K562 (cell line): Measurements from ENCODE around the gene MTHFSD. TPM values are rescaled to one million over a fixed set of nuclear protein-coding genes. Genes with fewer than 3 reads are reported as not detected.

Experiments used
- ATAC-seq: fragments of 200-7000 bp; cut with Tn5 transposase; 3 replicates; pipeline ENCODE4 v1.9.1; 2020; ENCODE audit warnings: moderate library complexity
- BruUV-seq: library from RNA; stranded (reverse); fragments of 400-500 nt; replicated peaks from 2 replicates; lab custom pipeline; 2021; lab: Mats Ljungman, UMichigan
- CTCF ChIA-PET: fragments of 300-600 bp; formaldehyde crosslinking; extraction: SDS; loops from one replicate; lab custom pipeline; 2021; ENCODE audit warnings: low intra/inter-chr PET ratio; lab: Yijun Ruan, JAX
- POLR2A ChIA-PET: fragments of 300-600, 350-650 bp; sonication (Branson Sonifier 250); formaldehyde crosslinking; extraction: SDS; loops from one replicate; lab custom pipeline; 2021; ENCODE audit warnings: antibody characterized with exemption, inconsistent platforms; lab: Yijun Ruan, JAX
- DNase-seq, 4 experiments: peaks; one replicate each; pipeline versions ENCODE4 v3.0.0 to v3.0.0-alpha.2; 2011 to 2018; ENCODE audit warnings: low spot score in 3 of 4, mixed read lengths in 3 of 4; ENCODE audit errors: extremely low read depth in 1 of 4
- FAIRE-seq: peaks from 2 replicates; lab custom pipeline; 2011; peaks lifted over from hg19 to GRCh38; lab: Jason Lieb, UNC
- H2AFZ ChIP-seq: 2 replicates; pipeline ENCODE4 v1.6.0; 2011; ENCODE audit warnings: low read depth, low read length, control low read depth, inconsistent platforms
- H3K27ac ChIP-seq: fragments of 200-600 bp; 3 replicates; pipeline ENCODE4 v1.8.0; 2011; ENCODE audit warnings: low read depth, mild to moderate bottlenecking, control low read depth, inconsistent platforms, low read length, moderate library complexity, mixed read lengths; ENCODE audit errors: extremely low read depth
- H3K27me3 ChIP-seq, 2 experiments: fragments of 300-600 bp in 1 of 2; 2 replicates in 1 of 2; 3 replicates in 1 of 2; pipeline versions ENCODE4 v1.6.0 to v1.8.0; 2011; ENCODE audit warnings: inconsistent platforms in 2 of 2, low read length in 2 of 2, mild to moderate bottlenecking in 1 of 2, mixed read lengths in 1 of 2, moderate library complexity in 1 of 2; ENCODE audit not compliant: control insufficient read depth in 2 of 2, insufficient read depth in 2 of 2
- H3K36me3 ChIP-seq: fragments of 300-600 bp; 3 replicates; pipeline ENCODE4 v1.8.0; 2011; ENCODE audit warnings: mild to moderate bottlenecking, low read length, inconsistent platforms; ENCODE audit not compliant: control insufficient read depth, insufficient read depth
- H3K4me1 ChIP-seq, 2 experiments: fragments of 200-600 bp in 1 of 2; replicated peaks in 1 of 2; 2 replicates in 1 of 2; 3 replicates in 1 of 2; pipeline versions ENCODE4 v1.5.1 to v1.8.0; 2011; ENCODE audit warnings: inconsistent platforms in 2 of 2, low read length in 2 of 2, mild to moderate bottlenecking in 1 of 2, mixed read lengths in 1 of 2, moderate library complexity in 1 of 2; ENCODE audit not compliant: control insufficient read depth in 2 of 2, insufficient read depth in 2 of 2
- H3K4me2 ChIP-seq: 2 replicates; pipeline ENCODE4 v1.6.1; 2011; ENCODE audit warnings: low read length, control low read depth, inconsistent platforms, mixed read lengths; ENCODE audit not compliant: insufficient read depth
- H3K4me3 ChIP-seq: fragments of 200-600 bp; sonication (generic), shearing (Covaris generic); 2 replicates; pipeline ENCODE4 v1.5.1; 2016; ENCODE audit warnings: control low read depth, inconsistent platforms
- H3K79me2 ChIP-seq: fragments of 200-600 bp; 3 replicates; pipeline ENCODE4 v1.8.0; 2011; ENCODE audit warnings: low read length, inconsistent platforms; ENCODE audit not compliant: control insufficient read depth, insufficient read depth
- H3K9ac ChIP-seq, 2 experiments: 2 replicates each; pipeline versions ENCODE4 v1.6.0 to v1.6.1; 2011; ENCODE audit warnings: low read depth in 2 of 2, low read length in 2 of 2, control low read depth in 1 of 2, inconsistent platforms in 1 of 2, mild to moderate bottlenecking in 1 of 2, mixed read lengths in 1 of 2; ENCODE audit not compliant: insufficient read depth in 1 of 2
- H3K9me1 ChIP-seq: one replicate; pipeline ENCODE4 v1.6.0; 2011; ENCODE audit warnings: inconsistent platforms, mild to moderate bottlenecking, low read length, moderate library complexity; ENCODE audit not compliant: control insufficient read depth, insufficient read depth
- H3K9me3 ChIP-seq: replicated peaks from 2 replicates; pipeline ENCODE4 v1.5.1; 2011; ENCODE audit warnings: low read depth, low read length, inconsistent platforms; ENCODE audit not compliant: control insufficient read depth, insufficient read depth
- H4K20me1 ChIP-seq: replicated peaks from 2 replicates; pipeline ENCODE4 v1.6.1; 2011; ENCODE audit warnings: low read length, inconsistent platforms, mixed read lengths; ENCODE audit not compliant: control insufficient read depth, insufficient read depth
- CTBP1 ChIP-seq: fragments of 450-650 bp; IDR thresholded peaks from 2 replicates; pipeline ENCODE4 v1.6.1; 2016; ENCODE audit warnings: borderline replicate concordance
- MECOM ChIP-seq: fragments of 250-450 bp; sonication (Bioruptor Pico); IDR thresholded peaks from 2 replicates; pipeline ENCODE4 v1.8.0; 2022; ENCODE audit warnings: inconsistent platforms
- STAT5A ChIP-seq: IDR thresholded peaks from 2 replicates; pipeline ENCODE4 v1.6.1; 2012; ENCODE audit warnings: low read length, inconsistent platforms, borderline replicate concordance
- ZBED1 ChIP-seq: IDR thresholded peaks from 2 replicates; pipeline ENCODE4 v1.6.1; 2014
- ZFP36 ChIP-seq: fragments of 150-350 bp; IDR thresholded peaks from 2 replicates; pipeline ENCODE4 v1.6.1; 2018; ENCODE audit warnings: low read length, low read depth; ENCODE audit not compliant: partially characterized antibody
- ZNF212 ChIP-seq: fragments of 450-650 bp; formaldehyde crosslinking; IDR thresholded peaks from 2 replicates; pipeline ENCODE4 v1.4.0; 2020; ENCODE audit warnings: mild to moderate bottlenecking
- ZNF408 ChIP-seq: fragments of 250-450 bp; sonication (Bioruptor Pico); IDR thresholded peaks from 2 replicates; pipeline ENCODE4 v1.4.0; 2020; ENCODE audit warnings: low read depth, mild to moderate bottlenecking, moderate library complexity
- ZNF592 ChIP-seq: fragments of 450-650 bp; IDR thresholded peaks from 2 replicates; pipeline ENCODE4 v1.6.1; 2017; ENCODE audit warnings: antibody characterized with exemption, mild to moderate bottlenecking
- WGBS: fragments of 100-300 bp; shearing (Covaris generic); methylation state at CpG from one replicate; pipeline ENCODE4 v1.1.6; 2016; ENCODE audit warnings: low coverage, mixed read lengths; ENCODE audit not compliant: insufficient coverage; ENCODE audit errors: missing lambda C conversion rate; 5-methylcytosine and 5-hydroxymethylcytosine counted together
- in situ Hi-C: fragments of 300-500 bp; cut with MboI; formaldehyde crosslinking; loops from 4 replicates; pipeline ENCODE4 v1.15.0; 2018; ENCODE audit warnings: inconsistent platforms, mixed read lengths
- intact Hi-C: fragments of 100-400 bp; cut with micrococcal nuclease; formaldehyde crosslinking; loops from 2 replicates; pipeline ENCODE4 v1.14.2; 2022
- polyA plus RNA-seq, 8 experiments: library from polyadenylated mRNA; depleted of rRNA in 4 of 8; stranded (reverse) in 5 of 8; unstranded in 3 of 8; fragments of >200 nt; fragmentation: Nextera tagmentation in 2 of 8; fragmentation: Illumina TruSeq in 1 of 8; extraction: Ambion mirVana in 2 of 8; extraction: Trizol in 1 of 8; gene quantifications; 2 replicates each; pipeline versions ENCODE4 v1.2.1 to v1.2.3, GENCODE V29; 2011 to 2014; ENCODE audit warnings: inconsistent platforms in 1 of 8, missing spikeins in 1 of 8
- total RNA-seq, 7 experiments: library from RNA; depleted of rRNA in 6 of 7; stranded (reverse); fragments of >200 nt in 6 of 7; fragmentation: Illumina TruSeq in 2 of 7; extraction: Trizol in 2 of 7; gene quantifications; 2 replicates each; pipeline versions ENCODE4 v1.2.1 to v1.2.3, GENCODE V29; 2011 to 2021; ENCODE audit warnings: low replicate concordance in 1 of 7

The MTHFSD gene
- total and polyA plus RNA-seq, 9 of the 15 experiments (the other 6 are each of a cell fraction or from before 2014, with no cell fraction given), result 3.2 to 20.2 (median 12.0) TPM

- ATAC-seq (no peak), DNase-seq (no peak), FAIRE-seq (no peak)
- no peaks in the 10 kb centered on the region for H3K36me3 ChIP-seq
- no TSS peak for BruUV-seq
- ChIA-PET CTCF (no interaction called here), POLR2A (interaction anchor here (0.7 to 1.0 kb wide), 2 partner anchors 17 to 456 kb away, joined by 3 read pairs; no protein-coding TSS in a partner anchor)
- 2% methylated on average over 11 of the region's 13 CpGs for WGBS
- no peaks in the 10 kb centered on the region for H3K79me2 ChIP-seq
- H3K4me1 ChIP-seq, result peaks cover 0 to 3% of the 10 kb centered on the region in 2 experiments; a peak in 2 of 5 replicates
- no peaks in the 10 kb centered on the region for H3K9me3 ChIP-seq
- H3K9me1 ChIP-seq, result no peaks in the 10 kb centered on the region
- H3K9ac ChIP-seq, result no peak overlapping the region
- H3K4me2 ChIP-seq, result no peak overlapping the region
- in situ Hi-C loops (no loop called here), intact Hi-C loops (no loop called here)
- H4K20me1 ChIP-seq, result peaks cover 10% of the 10 kb centered on the region; the same call in 1 of the 2 replicates
- no peak overlapping the region for H3K27ac ChIP-seq
- H3K27me3 ChIP-seq, result peaks cover 47 to 75% of the 10 kb centered on the region in 2 experiments
- TF ChIP-seq ZNF592 (no peak), ZBED1 (no peak), STAT5A (no peak), ZNF212 (no peak), ZNF408 (CRISPR knock-in tag) (no peak), CTBP1 (no peak), ZFP36 (no peak), MECOM (CRISPR knock-in tag) (no peak)
- H3K4me3 ChIP-seq, result no peak overlapping the region
- H2AFZ ChIP-seq, result no peak overlapping the region
These were observed 54.1 kb downstream of the MTHFSD start for GRCh38 chr16:86500708-86501510.
